Measurements from ENCODE around the gene RPL12.

The RPL12 gene

DNA sequence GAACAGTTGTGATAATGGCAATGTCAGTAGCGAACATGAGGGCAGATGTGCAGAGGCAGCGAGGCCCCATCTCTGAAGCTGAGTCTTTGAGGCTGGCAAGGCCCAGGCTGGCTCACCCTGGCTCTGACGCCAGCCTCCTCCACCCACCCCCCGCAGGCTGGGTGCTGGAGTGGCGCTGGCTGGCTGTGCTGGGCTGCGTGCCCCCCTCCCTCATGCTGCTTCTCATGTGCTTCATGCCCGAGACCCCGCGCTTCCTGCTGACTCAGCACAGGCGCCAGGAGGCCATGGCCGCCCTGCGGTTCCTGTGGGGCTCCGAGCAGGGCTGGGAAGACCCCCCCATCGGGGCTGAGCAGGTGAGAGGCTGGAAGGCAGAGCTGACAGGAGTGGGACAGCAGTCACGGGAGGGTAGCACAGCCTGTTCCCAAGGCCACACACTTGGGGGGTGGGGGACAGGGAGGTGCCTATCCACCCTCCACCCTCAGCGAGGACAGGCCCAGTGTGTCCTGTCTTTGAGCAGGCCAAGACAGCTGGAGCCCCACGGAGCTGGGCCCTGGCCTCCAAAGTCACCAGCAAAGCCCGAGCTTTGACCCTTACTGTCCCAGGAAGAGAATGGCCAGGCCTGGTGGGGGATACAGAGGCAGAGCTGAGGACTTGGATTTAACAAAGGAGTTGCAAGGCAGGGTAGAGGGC, 48.7 kb downstream of the RPL12 start:
- DNase-seq = no peak

- DNase-seq = no peak
Measured at GRCh38 chr9:127399736-127400269, 51.4 kb downstream of the RPL12 start.

GRCh38 chr9:127398715-127399400, 52.3 kb downstream of the RPL12 start:
- no peak for DNase-seq

DNA sequence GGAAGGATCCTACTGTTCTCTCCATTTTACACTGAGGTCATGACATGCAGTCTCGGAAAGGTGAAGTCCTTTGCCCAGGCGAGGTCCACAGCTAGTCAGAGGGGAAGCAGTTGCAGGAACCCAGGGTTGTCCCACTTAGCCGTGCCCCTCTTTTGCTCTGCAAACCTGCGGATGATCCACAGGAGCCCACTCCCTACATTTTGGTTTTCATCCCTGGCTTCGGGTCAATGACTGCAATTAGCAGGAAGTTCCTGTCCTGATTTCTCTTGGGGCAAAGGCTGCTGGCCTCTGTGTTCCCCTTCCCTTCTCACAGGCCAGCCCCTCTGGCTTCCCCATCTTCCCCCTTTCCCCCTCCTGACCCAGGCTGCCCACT, 52.9 kb downstream of the RPL12 start:
- no peak for DNase-seq
